Natural killer cell (primary cell): ENCODE data around the gene MLN. TPM values are rescaled to one million over a fixed set of nuclear protein-coding genes. Genes with fewer than 3 reads are reported as not detected.

Source experiments
- ATAC-seq, 3 donors: fragments of 150-1000 bp in 2 of 3; fragments of 200-7000 bp in 1 of 3; cut with Tn5 transposase; 1 replicate in 1 of 3; 2 replicates in 2 of 3; pipeline ENCODE4 v1.10.0; 2021; ENCODE audit warnings: mild to moderate bottlenecking in 2 of 3, moderate library complexity in 2 of 3
- DNase-seq, 2 donors: peaks; one replicate each; pipeline versions ENCODE4 v3.0.0 to v3.0.0-alpha.2; 2013 to 2021; ENCODE audit warnings: mixed read lengths in 1 of 2
- H3K27ac ChIP-seq: one replicate; pipeline ENCODE4 v1.5.1; 2013; ENCODE audit warnings: mild to moderate bottlenecking, low read length
- H3K27me3 ChIP-seq: one replicate; pipeline ENCODE4 v1.6.1; 2013; ENCODE audit warnings: low read length; ENCODE audit not compliant: control insufficient read depth, insufficient read depth
- H3K36me3 ChIP-seq: one replicate; pipeline ENCODE4 v1.6.1; 2013; ENCODE audit warnings: low read length; ENCODE audit not compliant: control insufficient read depth, insufficient read depth
- H3K4me1 ChIP-seq: one replicate; pipeline ENCODE4 v1.6.1; 2013; ENCODE audit warnings: low read length; ENCODE audit not compliant: control insufficient read depth, insufficient read depth
- H3K4me3 ChIP-seq: one replicate; pipeline ENCODE4 v1.5.1; 2013; ENCODE audit warnings: low read length
- H3K9me3 ChIP-seq: one replicate; pipeline ENCODE4 v1.6.1; 2013; ENCODE audit warnings: low read length; ENCODE audit not compliant: control insufficient read depth, insufficient read depth
- H3K27ac Mint-ChIP-seq, 2 donors: one replicate each; pipeline ENCODE4 v1.8.0; 2022; ENCODE audit warnings: mild to moderate bottlenecking in 2 of 2, mixed read lengths in 2 of 2, moderate library complexity in 1 of 2
- H3K27me3 Mint-ChIP-seq, 2 donors: one replicate each; pipeline ENCODE4 v1.8.0; 2022; ENCODE audit warnings: low read depth in 2 of 2, mixed read lengths in 2 of 2
- H3K36me3 Mint-ChIP-seq: one replicate; pipeline ENCODE4 v1.8.0; 2022; ENCODE audit warnings: mixed read lengths
- H3K4me1 Mint-ChIP-seq, 2 donors: one replicate each; pipeline ENCODE4 v1.8.0; 2022; ENCODE audit warnings: mixed read lengths in 2 of 2
- H3K4me3 Mint-ChIP-seq: one replicate; pipeline ENCODE4 v1.8.0; 2022; ENCODE audit warnings: mild to moderate bottlenecking, moderate library complexity, mixed read lengths
- H3K9me3 Mint-ChIP-seq, 2 donors: one replicate each; pipeline ENCODE4 v1.8.0; 2022; ENCODE audit warnings: mixed read lengths in 2 of 2
- WGBS: methylation state at CpG from one replicate; pipeline ENCODE4 v1.1.7; 2013; ENCODE audit warnings: missing lambda C conversion rate; ENCODE audit not compliant: insufficient coverage; 5-methylcytosine and 5-hydroxymethylcytosine counted together
- intact Hi-C: fragments of 100-400 bp; cut with micrococcal nuclease; formaldehyde crosslinking; loops from one replicate; pipeline ENCODE4 v1.14.2; 2022
- total RNA-seq, 4 donors: library from RNA; stranded (reverse); fragments of 120-200 nt in 1 of 4; gene quantifications; one replicate each; pipeline versions ENCODE4 v1.2.3 to v1.2.4, GENCODE V29; 2013 to 2022
- TF ChIP-seq, protein P1 (sequence below): fragments of 200-600 bp; IDR thresholded peaks from one replicate; pipeline ENCODE4 v1.8.0; 2022; ENCODE audit warnings: antibody characterized with exemption

The MLN gene
- total RNA-seq, 3 donors from 2014 or later (not counting 1 experiment from before 2014, with no cell fraction given) = not detected

DNA sequence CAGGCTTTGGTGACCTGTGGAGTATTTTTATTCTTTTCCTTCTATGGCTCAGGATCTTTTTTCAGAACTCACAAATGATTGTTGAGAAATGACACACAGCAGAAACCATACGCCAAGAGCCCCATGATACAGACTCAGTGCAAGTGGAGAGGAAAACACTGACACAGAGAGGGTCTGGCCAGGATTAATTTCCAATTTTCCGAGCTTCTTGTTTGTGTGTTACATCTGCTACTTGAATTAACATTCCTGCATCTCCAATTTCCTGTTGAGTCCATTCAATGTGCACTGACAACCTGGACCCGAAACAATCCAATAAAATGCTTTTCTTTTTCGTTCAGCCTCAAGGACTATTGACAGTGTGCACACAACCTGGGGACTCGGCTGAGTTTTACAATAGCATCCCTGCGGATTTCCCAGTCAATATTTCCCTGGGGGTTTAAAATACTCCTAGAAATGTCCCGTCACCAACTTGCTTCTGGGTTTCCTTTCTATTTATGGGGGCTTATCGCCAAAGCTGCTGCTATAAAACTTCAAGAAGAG lies 4.9 kb upstream of the MLN start:
- H3K27ac Mint-ChIP-seq = no peak overlapping the region
- H3K27ac ChIP-seq = no peak overlapping the region
- TF ChIP-seq, protein P1, sequence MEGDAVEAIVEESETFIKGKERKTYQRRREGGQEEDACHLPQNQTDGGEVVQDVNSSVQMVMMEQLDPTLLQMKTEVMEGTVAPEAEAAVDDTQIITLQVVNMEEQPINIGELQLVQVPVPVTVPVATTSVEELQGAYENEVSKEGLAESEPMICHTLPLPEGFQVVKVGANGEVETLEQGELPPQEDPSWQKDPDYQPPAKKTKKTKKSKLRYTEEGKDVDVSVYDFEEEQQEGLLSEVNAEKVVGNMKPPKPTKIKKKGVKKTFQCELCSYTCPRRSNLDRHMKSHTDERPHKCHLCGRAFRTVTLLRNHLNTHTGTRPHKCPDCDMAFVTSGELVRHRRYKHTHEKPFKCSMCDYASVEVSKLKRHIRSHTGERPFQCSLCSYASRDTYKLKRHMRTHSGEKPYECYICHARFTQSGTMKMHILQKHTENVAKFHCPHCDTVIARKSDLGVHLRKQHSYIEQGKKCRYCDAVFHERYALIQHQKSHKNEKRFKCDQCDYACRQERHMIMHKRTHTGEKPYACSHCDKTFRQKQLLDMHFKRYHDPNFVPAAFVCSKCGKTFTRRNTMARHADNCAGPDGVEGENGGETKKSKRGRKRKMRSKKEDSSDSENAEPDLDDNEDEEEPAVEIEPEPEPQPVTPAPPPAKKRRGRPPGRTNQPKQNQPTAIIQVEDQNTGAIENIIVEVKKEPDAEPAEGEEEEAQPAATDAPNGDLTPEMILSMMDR = no peak
- no peak overlapping the region for H3K4me3 Mint-ChIP-seq
- peaks cover 35% of the 10 kb centered on the region for H3K27me3 ChIP-seq
- H3K4me1 ChIP-seq = peaks cover 16% of the 10 kb centered on the region
- peaks cover 26 to 30% of the 10 kb centered on the region in 2 donors for H3K4me1 Mint-ChIP-seq
- H3K27me3 Mint-ChIP-seq = peaks cover 57 to 73% of the 10 kb centered on the region in 2 donors
- no peaks in the 10 kb centered on the region for H3K9me3 Mint-ChIP-seq
- 65% methylated on average over 8 of the region's 8 CpGs for WGBS
- ATAC-seq (no peak), DNase-seq (no peak)
- H3K36me3 Mint-ChIP-seq = no peaks in the 10 kb centered on the region
- H3K9me3 ChIP-seq = no peaks in the 10 kb centered on the region
- intact Hi-C loops = no loop called here
- no peaks in the 10 kb centered on the region for H3K36me3 ChIP-seq
- no peak overlapping the region for H3K4me3 ChIP-seq

DNA sequence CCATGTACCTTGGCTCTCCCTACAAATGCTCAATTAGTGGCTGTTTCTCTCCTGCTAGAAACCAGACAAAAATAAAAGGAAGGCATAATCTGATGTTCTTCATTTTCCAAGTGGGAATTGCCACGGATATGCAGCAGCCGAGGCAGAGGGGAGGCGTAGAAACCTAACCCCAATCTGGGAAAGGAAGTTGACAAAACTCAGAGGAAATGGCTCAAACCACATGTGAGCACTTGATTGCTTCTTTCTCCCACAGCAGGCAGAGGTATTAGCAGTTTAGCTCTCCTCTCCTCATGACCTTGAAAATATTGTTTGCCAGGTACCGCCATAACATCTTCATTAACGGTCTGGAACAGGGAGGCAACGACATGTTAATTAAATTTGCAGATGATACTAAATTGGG lies 3.8 kb upstream of the MLN start:
- Histone ChIP-seq H3K4me1 (peaks cover 16% of the 10 kb centered on the region), H3K27me3 (peaks cover 29% of the 10 kb centered on the region), H3K9me3 (no peaks in the 10 kb centered on the region), H3K36me3 (no peaks in the 10 kb centered on the region), H3K4me3 (no peak overlapping the region), H3K27ac (no peak overlapping the region)
- H3K4me3 Mint-ChIP-seq = peak overlapping the region; percentile 81
- no peaks in the 10 kb centered on the region for H3K9me3 Mint-ChIP-seq
- peaks cover 26 to 30% of the 10 kb centered on the region in 2 donors for H3K4me1 Mint-ChIP-seq
- peak overlapping the region in 1 of 2 donors; percentile 11 for H3K27ac Mint-ChIP-seq
- peaks cover 50 to 73% of the 10 kb centered on the region in 2 donors for H3K27me3 Mint-ChIP-seq
- peak in 1 of 3 donors; percentile 54 for ATAC-seq
- no peaks in the 10 kb centered on the region for H3K36me3 Mint-ChIP-seq
- WGBS = 7% methylated on average over 6 of the region's 6 CpGs
- peak in 1 of 2 donors; percentile 18 for DNase-seq
- TF ChIP-seq, protein P1 = no peak
- intact Hi-C loops = no loop called here

DNA sequence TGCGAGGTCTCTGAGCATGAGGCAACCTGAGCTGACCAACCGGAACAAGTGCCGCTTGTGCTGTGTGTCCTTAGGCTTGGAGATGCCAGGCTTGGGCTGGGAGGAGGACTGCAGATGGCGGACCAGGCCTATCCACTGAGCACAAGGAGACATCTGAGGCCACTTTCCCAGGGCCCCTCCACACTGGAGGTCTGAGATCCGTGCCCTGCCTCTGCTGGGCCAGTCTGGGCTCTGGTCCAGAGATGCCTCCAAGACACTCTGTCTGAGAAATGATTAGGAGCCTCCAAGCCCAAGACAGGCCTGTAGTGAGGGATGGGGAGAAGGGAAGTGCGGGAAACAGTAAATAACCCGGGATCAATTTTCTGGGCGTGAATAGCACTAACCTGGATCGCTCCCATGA lies 3.0 kb upstream of the MLN start:
- peaks cover 16% of the 10 kb centered on the region for H3K4me1 ChIP-seq
- no peak for ATAC-seq
- H3K27ac ChIP-seq = no peak overlapping the region
- H3K9me3 Mint-ChIP-seq = no peaks in the 10 kb centered on the region
- 80% methylated on average over 9 of the region's 9 CpGs for WGBS
- DNase-seq = no peak
- peaks cover 46 to 68% of the 10 kb centered on the region in 2 donors for H3K27me3 Mint-ChIP-seq
- no peak overlapping the region for H3K27ac Mint-ChIP-seq
- TF ChIP-seq, protein P1 = no peak
- peaks cover 22% of the 10 kb centered on the region for H3K27me3 ChIP-seq
- no peaks in the 10 kb centered on the region for H3K9me3 ChIP-seq
- H3K36me3 ChIP-seq = no peaks in the 10 kb centered on the region
- peaks cover 26 to 30% of the 10 kb centered on the region in 2 donors for H3K4me1 Mint-ChIP-seq
- intact Hi-C loops = no loop called here
- peak overlapping the region; percentile 13 for H3K4me3 Mint-ChIP-seq
- H3K4me3 ChIP-seq = no peak overlapping the region
- H3K36me3 Mint-ChIP-seq = no peaks in the 10 kb centered on the region
